Cerebellar cortex (tissue), 1 donor: ENCODE results near the gene CST6.

Source experiments
- DNase-seq: peaks from one replicate; pipeline ENCODE4 v3.0.0-alpha.2; 2015; ENCODE audit warnings: low spot score

CST6 gene, protein sequence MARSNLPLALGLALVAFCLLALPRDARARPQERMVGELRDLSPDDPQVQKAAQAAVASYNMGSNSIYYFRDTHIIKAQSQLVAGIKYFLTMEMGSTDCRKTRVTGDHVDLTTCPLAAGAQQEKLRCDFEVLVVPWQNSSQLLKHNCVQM

DNA sequence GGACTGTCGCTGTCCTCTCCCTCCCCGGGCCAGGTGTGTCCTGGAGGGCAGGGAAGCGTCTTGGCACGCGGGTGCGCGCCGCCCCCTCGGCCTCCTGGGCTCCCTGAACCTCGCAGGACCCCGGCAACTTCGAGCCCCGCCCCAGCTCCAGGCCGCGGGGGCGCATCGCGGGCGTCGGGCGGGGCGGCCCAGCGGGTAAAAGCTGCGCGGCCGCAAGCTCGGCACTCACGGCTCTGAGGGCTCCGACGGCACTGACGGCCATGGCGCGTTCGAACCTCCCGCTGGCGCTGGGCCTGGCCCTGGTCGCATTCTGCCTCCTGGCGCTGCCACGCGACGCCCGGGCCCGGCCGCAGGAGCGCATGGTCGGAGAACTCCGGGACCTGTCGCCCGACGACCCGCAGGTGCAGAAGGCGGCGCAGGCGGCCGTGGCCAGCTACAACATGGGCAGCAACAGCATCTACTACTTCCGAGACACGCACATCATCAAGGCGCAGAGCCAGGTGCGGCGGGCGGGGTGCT lies at the start of gene CST6:
Gene CST6 (plus strand): TSS at position 224 of the 519 bp plus-strand sequence. CDS start 37 bp downstream, at position 261.
- DNase-seq = no peak

DNA sequence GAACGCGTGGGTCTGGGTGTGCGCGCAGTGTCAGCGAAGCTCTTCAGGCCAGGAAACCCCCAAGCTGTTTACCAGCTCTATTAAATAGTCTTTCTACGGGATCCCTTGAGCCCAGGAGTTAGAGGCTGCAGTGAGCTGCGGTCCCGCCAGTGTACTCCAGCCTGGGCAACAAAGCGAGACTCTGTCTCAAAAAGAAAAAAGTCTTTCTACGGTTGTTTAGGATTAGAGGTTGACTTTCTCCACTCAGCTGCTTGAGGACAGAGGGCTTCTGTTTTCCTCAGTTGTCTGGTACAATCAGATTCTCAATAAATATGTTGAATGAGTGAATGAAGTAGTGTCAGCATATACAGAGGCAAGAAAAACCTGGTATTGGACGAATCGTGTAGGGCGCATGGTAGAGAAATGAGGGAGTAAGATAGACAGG lies 49.7 kb upstream of the CST6 start:
- no peak for DNase-seq

DNA sequence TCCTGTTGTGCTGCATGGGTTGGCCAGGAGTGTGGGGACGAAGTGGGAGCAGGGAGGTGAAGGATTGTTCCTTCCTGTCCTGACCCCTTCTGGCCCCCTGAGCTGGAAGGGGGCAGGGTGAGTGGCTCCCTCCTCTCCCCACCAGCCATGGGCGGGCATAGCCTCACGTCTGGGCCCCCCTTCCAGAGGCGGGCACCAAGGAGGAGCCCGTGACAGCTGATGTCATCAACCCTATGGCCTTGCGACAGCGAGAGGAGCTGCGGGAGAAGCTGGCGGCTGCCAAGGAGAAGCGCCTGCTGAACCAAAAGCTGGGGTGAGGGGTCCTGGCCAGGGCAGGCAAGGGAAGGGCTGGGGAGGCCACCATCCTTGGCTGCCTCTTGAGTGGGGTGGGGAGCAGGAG lies 46.9 kb upstream of the CST6 start:
- no peak for DNase-seq

DNA sequence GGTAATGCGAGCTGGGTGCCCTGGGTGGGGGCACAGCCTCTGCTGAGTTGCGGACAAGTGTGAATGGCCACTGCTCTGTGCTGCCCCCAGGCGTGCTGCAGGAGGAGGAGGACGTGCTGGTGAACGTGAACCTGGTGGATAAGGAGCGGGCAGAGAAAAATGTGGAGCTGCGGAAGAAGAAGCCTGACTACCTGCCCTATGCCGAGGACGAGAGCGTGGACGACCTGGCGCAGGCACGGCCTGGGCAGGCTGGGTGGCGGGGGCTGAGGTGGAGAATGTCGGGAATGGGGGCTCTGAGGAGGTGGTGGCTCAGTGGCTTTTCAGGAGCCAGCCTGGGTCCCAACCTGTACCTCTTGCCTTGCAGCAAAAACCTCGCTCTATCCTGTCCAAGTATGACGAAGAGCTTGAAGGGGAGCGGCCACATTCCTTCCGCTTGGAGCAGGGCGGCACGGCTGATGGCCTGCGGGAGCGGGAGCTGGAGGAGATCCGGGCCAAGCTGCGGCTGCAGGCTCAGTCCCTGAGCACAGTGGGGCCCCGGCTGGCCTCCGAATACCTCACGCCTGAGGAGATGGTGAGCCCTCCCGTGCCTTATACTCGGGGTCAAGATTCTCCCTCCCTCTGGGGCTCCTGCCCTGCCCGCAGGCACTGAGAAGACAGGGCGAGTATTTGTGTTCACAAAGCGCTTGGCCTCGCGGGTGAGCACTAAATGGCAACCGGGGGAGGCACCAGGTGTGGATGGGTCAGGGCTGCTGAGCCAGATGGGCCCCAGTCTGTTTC lies 45.6 kb upstream of the CST6 start:
- no peak for DNase-seq

DNA sequence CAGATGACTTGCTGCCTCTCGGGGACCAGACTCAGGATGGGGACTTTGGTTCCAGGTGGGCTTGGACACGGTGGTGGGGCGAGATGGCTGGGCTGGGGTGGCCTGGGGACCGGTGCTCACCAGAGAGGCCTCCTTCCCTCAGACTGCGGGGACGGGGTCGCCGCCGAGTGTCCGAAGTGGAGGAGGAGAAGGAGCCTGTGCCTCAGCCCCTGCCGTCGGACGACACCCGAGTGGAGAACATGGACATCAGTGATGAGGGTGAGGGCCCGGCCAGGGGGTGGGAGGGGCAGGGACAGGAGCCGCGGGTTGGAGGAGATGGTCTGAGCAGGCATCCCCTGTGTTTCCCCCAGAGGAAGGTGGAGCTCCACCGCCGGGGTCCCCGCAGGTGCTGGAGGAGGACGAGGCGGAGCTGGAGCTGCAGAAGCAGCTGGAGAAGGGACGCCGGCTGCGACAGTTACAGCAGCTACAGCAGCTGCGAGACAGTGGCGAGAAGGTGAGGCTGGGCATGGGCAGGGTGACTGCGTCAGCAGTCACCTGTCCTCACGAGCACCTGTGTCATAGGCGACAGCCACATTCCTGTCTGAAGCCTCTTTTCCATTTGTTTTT lies 44.4 kb upstream of the CST6 start:
- DNase-seq = no peak

DNA sequence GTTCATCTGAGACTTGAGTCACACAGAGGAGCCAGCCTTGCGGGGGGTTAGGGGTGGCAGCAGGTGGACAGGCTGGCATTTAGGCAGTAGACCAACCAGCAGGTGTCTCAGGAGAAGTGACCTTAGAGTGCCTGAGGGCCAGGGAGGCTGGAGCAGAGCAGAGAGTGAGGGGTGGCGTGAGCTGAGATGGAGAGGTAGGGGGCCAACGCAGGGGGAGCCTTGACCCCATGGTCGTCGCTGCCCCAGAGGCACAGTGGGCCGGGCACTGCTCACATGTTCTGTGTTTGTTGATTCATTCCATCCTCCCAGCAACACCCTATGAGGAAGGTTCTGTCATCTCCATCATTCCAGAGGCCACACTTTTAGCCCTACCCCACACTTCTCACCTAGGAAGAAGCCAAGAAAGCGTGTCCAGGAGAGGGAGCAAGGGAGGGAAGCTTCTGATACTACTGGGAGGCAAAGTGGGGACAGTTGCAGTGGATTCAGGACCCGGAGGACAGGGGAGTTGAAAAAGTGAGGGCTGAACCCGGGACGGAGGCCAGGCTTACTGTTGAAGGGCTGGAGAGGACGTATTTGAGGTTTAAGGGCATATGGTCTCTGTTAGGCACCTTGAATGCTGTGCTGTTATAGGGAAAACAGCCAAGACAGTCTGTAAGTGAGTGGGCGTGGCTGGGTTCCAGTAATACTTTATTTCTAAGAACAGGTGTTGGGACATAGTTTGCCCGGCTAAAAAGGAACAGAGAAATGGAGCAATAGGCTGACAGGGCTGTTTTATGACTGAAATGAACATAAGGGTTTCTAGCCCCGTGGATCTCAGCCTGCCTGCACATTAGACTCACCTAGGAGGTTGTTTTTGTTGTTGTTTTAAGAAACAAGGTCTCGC lies 43.0 kb upstream of the CST6 start:
- DNase-seq = no peak

DNA sequence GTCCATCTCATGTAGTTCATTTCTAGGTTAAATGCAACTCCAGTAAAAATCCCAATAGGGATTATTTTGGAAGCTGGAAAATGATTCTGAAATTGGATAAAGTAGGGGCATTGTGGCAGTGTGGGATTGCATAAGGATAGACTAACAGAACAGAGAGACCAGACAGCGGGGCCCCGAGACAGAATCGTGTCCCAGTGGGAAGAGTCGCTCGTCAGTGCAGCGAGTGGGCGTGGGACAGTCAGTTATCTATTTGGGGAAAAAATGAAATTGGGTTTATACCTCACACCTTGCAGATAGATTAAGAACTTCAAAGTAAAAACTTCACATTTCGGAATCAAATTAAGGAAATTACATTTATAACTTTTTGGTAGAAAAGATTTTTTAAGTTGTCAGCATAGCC lies 39.7 kb upstream of the CST6 start:
- DNase-seq = no peak

DNA sequence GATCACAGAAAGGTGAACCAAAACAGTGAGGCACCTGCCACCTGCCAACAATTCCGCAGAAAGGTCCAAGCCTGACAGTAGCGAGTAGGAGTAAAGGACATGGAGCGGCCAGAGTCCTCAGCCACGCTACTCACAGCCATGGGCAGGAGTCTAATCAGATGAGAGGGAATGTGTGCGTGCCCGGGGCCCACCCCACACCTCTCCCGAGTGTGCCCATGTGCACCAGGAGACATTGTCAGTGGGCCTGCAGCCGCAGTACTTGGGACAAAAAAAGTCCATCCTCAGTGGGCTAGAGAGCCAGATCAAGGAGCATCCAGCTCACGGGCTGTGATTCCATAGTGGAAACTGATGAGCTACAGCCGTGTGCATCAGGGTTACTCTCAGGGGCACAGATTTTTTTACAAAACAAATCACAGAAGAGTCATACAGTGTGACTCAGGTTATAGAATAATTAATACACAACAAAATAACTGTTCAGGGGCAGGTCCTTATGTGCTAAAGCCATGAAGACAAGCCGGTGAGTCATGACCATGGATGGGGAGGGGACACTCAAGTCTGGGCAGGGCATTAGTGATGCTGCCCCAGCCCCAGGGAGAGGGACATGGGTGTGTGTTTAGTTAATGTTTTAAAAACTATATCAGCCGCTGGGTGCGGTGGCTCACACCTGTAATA lies 38.2 kb upstream of the CST6 start:
- no peak for DNase-seq

DNA sequence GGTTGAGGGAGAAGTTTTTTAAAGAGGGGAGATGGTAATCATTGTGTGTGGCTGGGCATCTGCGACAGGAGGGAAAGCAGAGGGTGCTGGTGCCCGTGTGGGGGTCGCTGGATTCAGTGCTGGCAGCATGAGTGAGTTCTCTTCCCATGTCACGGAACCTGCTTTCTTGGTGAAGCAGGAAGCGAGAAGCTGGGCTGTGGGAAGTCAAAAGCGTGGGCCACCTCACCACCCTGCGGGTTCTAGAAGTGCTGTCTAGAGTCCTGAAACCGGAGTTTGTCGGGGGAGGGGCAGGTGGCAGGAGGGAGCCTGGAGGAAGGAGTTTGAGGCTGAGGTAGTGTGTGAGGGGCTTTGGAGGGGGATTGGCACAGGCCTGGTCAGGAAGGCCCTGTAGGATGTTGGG lies 36.0 kb upstream of the CST6 start:
- DNase-seq = no peak

DNA sequence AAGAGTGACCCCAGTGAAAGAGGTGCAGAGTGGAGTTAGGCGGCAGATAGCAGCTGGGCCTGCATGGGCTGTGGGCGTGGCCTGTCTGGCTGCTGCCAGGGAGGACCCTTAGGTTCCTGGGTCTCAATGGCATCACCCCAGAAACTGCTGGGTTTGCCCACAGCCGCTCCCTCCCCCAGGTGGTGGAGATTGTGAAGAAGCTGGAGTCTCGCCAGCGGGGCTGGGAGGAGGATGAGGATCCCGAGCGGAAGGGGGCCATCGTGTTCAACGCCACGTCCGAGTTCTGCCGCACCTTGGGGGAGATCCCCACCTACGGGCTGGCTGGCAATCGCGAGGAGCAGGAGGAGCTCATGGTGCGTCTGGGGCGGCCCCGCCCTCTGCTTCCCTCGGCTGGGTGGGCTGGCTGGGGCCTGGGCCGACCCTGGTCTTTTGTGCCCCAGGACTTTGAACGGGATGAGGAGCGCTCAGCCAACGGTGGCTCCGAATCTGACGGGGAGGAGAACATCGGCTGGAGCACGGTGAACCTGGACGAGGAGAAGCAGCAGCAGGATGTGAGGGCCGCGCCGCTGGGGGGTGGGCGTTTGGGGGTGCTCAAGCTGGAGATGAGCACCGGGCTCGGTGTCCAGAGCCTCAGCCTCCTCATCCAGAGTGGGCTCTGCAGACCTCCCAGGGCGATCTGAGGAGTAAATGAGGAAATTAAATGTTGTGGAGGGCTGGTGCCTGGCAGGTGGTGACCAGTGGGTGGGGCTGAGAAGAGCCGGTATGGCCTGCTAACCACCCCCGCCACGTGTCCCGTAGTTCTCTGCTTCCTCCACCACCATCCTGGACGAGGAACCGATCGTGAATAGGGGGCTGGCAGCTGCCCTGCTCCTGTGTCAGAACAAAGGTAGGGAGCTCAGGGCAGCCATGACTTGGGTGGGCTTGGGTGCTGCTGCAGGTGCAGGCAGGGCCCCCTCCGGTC lies 35.3 kb upstream of the CST6 start:
- DNase-seq = no peak

DNA sequence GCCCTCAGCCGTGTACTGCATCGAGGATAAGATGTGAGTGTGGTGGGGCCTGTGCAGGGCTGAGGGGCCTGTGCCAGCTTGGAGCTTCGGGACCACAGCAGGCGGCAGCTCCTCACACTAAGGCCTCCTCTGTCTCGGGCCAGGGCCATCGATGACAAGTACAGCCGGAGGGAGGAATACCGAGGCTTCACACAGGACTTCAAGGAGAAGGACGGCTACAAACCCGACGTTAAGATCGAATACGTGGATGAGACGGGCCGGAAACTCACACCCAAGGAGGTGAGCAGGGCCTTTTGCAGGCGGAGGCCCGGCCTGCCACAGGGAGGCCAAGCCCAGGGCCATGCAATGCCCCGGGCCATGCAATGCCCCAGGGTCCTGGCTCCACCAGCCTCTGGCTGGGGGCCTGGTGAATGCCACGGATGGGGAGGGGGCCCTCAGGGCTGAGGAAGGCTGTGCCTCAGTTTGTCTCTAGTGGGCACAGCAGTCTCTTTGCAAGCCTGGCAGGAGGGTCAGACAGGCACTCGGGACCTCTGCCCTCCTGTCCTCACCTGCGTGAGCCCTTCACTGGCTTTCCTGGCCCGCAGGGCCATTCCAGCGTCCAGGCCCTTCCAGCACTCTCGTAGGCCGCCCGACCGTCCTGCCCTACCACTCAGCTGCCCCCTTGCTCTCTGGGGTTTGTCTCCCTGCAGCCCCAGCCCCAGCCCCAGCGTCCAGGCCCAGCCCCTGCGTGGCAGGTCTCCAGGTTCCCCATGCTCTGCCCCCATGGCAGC lies 34.0 kb upstream of the CST6 start:
- DNase-seq = no peak

DNA sequence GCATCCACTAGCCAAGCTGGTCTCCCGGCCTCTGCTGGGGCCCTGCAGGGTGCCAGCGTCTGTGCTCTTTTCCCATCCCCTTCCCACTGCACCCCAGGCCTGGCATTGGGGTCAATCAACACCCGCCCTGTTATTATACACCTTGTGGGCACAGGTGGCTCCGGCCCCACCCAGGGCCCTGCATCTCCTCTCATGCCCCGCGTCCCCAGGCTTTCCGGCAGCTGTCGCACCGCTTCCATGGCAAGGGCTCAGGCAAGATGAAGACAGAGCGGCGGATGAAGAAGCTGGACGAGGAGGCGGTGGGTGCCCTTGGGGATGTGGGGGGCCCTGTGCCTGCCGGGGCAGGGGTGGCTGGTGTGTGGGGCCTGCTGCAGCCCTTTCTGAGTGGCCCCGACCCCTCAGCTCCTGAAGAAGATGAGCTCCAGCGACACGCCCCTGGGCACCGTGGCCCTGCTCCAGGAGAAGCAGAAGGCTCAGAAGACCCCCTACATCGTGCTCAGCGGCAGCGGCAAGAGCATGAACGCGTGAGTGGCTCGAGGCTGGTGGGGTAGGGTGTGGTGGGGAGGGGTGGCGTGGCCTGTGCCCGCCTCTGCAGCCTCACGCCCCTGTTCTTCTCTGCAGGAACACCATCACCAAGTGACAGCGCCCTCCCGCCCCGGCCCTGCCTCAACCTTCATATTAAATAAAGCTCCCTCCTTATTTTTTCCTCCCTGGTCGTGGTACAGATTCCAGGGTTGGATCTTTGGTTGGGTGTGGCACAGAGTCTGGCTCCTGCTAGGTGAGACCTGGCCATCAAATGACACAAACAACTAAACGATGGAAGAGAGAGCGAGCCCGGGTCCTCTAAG lies 33.2 kb upstream of the CST6 start:
- DNase-seq = no peak

DNA sequence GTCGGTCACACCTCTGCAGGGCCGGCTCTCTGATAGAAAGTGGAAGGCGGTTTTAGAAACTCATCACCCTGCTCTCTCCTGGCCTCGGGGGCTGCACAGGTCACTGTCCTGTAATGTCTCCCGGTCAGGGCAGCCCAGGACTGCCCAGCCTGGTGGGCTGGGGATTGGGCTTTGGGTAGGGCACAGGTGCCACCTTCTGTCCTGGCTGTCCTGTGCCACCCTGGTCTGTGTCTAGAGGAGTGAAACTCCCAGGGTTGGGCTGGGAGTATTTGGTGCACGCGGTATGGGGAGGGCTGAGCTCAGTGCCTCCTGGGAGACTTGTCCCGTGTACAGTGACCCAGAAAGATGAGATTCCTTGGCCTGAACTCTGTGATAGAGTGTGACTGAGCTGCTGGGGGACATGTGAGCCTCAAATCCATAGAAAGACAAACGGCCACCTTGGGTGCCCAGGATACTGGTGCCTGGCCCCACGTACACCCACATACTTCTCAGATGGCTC lies 32.5 kb upstream of the CST6 start:
- DNase-seq = no peak

DNA sequence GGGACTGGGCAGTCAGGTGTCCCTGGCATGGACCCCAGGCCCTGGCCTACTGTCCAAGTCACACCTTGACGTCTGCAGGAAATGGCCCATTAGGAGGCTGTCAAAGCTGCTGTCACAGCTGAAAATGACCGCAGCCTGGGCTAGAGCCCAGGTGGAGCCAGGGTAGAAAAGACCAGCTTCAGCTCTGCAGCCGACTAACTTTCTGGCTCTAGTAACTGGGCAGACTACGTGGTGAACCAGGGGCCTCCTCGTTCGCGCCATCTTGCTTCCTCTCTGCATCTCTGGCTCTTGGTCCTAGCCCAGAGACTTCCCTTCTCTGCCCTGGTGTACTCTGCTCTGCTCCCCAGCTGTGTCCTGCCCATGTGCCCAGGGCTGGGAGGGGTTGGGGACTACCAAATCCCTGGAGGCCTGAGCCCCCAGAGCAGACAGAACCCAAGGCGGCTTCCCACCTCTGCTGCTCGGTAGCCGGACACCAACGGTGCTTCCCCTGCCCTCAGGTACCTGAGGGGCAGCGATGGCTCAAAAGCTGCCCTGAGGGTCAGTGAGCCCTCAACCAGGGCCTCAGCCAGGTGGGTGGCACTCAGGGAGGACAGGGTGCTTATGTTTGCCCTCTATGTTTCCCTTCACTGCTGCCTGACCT lies 30.6 kb upstream of the CST6 start:
- peak; percentile 49 for DNase-seq

DNA sequence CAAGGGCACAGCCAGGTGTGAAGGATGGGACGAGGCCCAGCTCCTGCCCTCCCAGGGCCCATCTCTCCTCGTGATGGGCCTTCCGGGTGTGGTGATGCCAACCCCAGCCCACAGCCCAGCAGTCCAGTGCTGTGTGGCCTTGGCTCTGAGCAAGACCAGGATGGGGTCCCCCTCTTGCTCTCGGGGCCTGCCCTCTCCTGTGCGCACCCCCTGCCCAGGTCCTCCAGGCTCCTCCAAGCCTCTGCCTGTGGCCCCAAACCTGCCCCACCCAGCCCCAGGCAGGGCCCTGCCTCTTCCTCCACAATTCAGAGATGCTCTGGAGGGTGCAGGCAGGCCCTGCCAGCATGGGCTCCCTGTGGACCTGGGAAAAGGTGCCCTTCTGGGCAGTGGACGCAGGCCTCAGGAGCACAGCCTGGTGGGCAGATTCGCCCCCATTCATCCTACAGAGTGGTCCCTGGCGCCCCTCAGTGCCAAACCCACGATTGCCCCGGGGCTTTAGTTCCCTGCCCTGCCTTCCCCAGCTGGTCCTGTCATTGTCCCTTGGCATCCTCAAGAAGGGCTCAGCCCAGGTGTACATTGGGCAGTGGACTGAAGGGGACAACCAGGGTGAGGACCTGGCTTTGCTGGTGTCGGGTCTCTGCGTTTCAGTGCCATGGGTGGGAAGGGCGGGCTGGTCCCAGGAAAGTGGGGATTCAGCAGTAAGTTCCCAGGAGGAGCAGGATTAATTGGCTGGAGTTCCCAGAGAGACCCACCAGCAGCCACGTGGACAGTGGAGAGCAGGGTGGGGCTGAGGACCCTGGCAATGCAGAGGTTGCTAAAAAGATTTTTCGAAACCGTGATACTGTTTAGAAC lies 29.6 kb upstream of the CST6 start:
- no peak for DNase-seq

DNA sequence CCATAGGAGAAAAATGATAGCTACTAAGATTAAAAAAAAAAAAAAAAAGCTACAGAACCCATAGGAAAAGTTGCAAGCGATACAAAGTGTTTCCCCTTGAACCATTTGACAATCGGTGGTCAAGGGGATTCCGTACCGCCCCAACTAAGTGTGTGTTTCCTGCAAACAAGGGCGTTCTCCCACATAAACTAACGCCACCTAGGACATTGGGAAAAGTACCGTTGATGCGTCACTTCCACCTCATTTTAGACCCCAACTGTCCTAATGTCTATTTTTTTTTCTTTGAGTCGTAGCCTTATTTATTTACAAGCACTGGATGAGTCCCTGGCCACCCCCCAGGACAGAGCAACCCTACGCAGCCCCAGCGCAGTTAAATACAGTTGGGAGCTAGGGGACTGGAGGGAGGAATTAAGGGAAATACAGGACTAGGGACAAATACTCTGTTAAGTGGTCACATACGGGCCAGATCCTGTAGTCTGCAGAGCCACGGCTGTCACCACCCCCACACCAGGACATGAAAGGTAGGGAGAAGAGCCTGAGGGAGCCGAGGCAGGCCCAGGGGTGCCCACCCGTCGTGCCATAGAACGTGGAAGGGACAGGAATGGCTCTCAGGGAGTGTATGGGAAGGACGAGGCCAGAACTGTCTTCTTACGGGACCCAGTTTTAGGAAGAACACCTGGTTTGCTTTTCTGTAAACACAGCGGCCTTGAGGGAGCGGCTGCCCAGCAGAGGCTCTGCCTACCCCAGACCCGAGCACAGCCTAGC lies 28.8 kb upstream of the CST6 start:
- DNase-seq = no peak
